ENCODE results near the gene CYTH1.

- TF ChIP-seq REST (IDR thresholded peaks at IDR 0.05; ENCODE audit: low read depth) (no peak), CTCF (IDR thresholded peaks at IDR 0.05 in 2 of 3, conservative IDR thresholded peaks at IDR 0.05 in 1 of 3; ENCODE audit: borderline replicate concordance in 1 of 3, insufficient read depth in 1 of 3, low read depth in 2 of 3, low read length in 2 of 3) (peak in 2 of 3 experiments; percentile 47 to 66; a peak in 4 of 6 replicates), POLR2AphosphoS5 (IDR thresholded peaks at IDR 0.05; ENCODE audit: low read depth, low read length) (no peak), ZNF274 (IDR thresholded peaks at IDR 0.05; ENCODE audit: low read depth, low read length) (no peak), MAX (IDR thresholded peaks at IDR 0.05) (no peak)
These were observed 16.9 kb upstream of the CYTH1 start for GRCh38 chr17:78798695-78799559.

All from HCT116 (cell line).